Prostate gland (tissue), 2 donors: ENCODE data around the gene TSNAX. TPM values are rescaled to one million over a fixed set of nuclear protein-coding genes. Genes with fewer than 3 reads are reported as not detected.

Experiments
- DNase-seq: peaks from one replicate; pipeline ENCODE4 v3.0.0-alpha.2; 2019; ENCODE audit warnings: low spot score
- H3K27ac ChIP-seq, 2 donors: fragments of 200-600 bp; sonication (generic); 2 replicates each; pipeline ENCODE4 v1.5.1; 2017 to 2019
- H3K27me3 ChIP-seq: fragments of 200-600 bp; sonication (generic); replicated peaks from 2 replicates; pipeline ENCODE4 v1.5.1; 2019; ENCODE audit not compliant: insufficient read depth
- H3K36me3 ChIP-seq, 2 donors: fragments of 200-600 bp; sonication (generic); 1 replicate in 1 of 2; 2 replicates in 1 of 2; pipeline versions ENCODE4 v1.5.1 to v1.8.1; 2017 to 2019
- H3K4me1 ChIP-seq: fragments of 200-600 bp; sonication (generic); replicated peaks from 2 replicates; pipeline ENCODE4 v1.5.1; 2019
- H3K4me3 ChIP-seq, 2 donors: fragments of 200-600 bp; sonication (generic); 2 replicates each; pipeline ENCODE4 v1.5.1; 2017 to 2019
- H3K9me3 ChIP-seq: fragments of 200-600 bp; sonication (generic); 2 replicates; pipeline ENCODE4 v1.5.1; 2017
- POLR2A ChIP-seq: fragments of 450-650 bp; IDR thresholded peaks from one replicate; pipeline ENCODE4 v1.6.1; 2016; ENCODE audit warnings: antibody characterized with exemption, mild to moderate bottlenecking
- POLR2AphosphoS5 ChIP-seq: sonication (generic); formaldehyde crosslinking; IDR thresholded peaks from one replicate; pipeline ENCODE4 v1.6.1; 2017; ENCODE audit warnings: antibody characterized with exemption
- WGBS: methylation state at CpG from one replicate; pipeline ENCODE4 v1.1.5; 2018; 5-methylcytosine and 5-hydroxymethylcytosine counted together
- intact Hi-C: fragments of 100-400 bp; cut with DNase I; formaldehyde crosslinking; loops from one replicate; pipeline ENCODE4 v1.14.2; 2022
- total RNA-seq, 2 donors: library from RNA; depleted of rRNA; stranded (reverse); fragments of >200 nt; gene quantifications; one replicate each; pipeline ENCODE4 v1.1.0, GENCODE V29; 2016
- TF ChIP-seq, protein P1 (sequence below), 4 experiments: fragments of 200-600 bp in 2 of 4; fragments of 450-650 bp in 2 of 4; sonication (generic) in 2 of 4; IDR thresholded peaks; 1 replicate in 3 of 4; 2 replicates in 1 of 4; pipeline ENCODE4 v1.5.1; 2016 to 2019; ENCODE audit warnings: antibody characterized with exemption in 4 of 4, mild to moderate bottlenecking in 2 of 4, moderate library complexity in 2 of 4

TSNAX gene
- total RNA-seq, 2 donors from 2014 or later = 23.5 to 41.2 TPM

DNA sequence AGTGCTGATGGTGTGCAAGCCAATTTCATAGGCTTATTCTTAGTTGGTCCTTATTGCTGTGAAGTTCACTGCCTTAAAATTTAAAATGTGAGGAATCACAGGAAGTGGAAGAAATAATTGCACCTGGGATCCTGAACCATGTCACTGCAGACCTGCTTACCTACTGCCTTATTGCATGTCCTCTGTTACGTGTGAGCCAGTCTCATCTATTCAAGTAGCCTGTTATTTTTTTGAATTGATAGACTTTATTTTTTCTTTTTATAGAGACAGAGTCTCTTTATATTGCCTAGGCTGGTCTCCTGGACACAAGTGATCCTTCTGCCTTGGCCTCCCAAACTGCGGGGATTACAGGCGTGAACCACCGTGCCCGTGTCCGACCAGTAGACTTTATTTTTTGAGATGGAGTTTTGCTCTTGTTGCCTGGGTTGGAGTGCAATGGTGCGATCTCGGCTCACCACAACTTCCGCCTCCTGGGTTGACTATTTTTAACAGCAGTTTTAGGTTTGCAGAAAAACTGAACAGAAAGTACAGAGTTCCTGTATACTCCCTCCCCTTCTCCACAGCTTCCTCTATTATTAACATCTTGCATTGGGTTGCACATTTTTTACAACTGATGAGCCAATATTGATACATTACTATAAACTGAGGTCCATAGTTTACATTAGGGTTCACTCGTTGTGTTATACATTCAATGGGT lies 84.1 kb downstream of the TSNAX start:
- Histone ChIP-seq H3K27ac (no peak overlapping the region), H3K4me3 (no peak overlapping the region), H3K36me3 (no peaks in the 10 kb centered on the region), H3K9me3 (no peaks in the 10 kb centered on the region), H3K4me1 (no peaks in the 10 kb centered on the region), H3K27me3 (no peaks in the 10 kb centered on the region)
- 83% methylated on average over 10 of the region's 10 CpGs for WGBS
- no peak for DNase-seq
- intact Hi-C loops = no loop called here
- TF ChIP-seq, protein P1, sequence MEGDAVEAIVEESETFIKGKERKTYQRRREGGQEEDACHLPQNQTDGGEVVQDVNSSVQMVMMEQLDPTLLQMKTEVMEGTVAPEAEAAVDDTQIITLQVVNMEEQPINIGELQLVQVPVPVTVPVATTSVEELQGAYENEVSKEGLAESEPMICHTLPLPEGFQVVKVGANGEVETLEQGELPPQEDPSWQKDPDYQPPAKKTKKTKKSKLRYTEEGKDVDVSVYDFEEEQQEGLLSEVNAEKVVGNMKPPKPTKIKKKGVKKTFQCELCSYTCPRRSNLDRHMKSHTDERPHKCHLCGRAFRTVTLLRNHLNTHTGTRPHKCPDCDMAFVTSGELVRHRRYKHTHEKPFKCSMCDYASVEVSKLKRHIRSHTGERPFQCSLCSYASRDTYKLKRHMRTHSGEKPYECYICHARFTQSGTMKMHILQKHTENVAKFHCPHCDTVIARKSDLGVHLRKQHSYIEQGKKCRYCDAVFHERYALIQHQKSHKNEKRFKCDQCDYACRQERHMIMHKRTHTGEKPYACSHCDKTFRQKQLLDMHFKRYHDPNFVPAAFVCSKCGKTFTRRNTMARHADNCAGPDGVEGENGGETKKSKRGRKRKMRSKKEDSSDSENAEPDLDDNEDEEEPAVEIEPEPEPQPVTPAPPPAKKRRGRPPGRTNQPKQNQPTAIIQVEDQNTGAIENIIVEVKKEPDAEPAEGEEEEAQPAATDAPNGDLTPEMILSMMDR (IDR thresholded peaks at IDR 0.05) = no peak
- TF ChIP-seq POLR2AphosphoS5 (no peak), POLR2A (no peak)

DNA sequence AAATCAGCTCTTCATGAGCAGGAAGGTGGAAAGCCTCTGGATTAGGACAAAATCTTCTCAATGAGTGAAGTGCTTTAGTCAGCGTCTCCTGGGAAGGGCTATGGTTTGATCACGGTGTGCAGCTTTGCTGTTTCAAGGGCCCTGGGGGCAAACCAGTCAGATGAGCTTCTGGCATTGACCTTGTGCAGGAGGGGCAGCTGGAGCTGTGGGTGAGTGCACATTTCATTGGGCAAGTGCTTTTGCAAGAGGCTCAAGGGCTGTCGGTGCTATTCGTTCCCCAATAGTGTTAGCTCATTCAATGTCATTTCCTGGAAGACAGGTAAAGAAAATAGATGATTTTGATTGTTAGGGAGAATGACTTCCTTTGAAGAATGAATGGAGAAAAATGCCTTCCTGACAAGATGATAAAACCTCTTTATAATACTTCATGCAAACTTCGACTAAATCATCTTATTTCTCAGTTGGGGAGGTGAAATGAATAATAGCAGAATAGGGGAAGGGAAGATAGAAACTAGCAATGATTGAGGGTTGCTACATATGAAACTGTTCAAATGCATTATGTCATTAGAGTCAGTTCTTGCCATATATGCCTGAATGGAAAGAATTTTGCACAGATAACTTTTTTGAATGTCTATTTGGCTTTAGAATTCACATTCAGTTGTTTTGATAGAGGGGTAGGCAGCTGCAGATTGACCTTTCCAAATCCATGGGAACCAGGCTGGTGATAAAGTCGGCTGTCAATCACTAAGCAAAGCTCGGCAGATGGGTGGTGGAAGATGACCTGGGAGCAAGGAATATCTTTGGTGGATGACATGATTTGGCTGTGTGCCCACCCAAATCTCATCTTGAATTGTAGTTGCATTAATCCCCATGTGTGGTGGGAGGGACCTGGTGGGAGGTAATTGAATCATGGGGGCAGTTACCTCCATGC lies 85.2 kb downstream of the TSNAX start:
- no peaks in the 10 kb centered on the region for H3K27me3 ChIP-seq
- H3K9me3 ChIP-seq = no peaks in the 10 kb centered on the region
- 69% methylated on average over 7 of the region's 7 CpGs for WGBS
- H3K36me3 ChIP-seq = no peaks in the 10 kb centered on the region
- H3K27ac ChIP-seq = no peak overlapping the region
- intact Hi-C loops = no loop called here
- DNase-seq = no peak
- H3K4me1 ChIP-seq = no peaks in the 10 kb centered on the region
- no peak for TF ChIP-seq POLR2AphosphoS5
- TF ChIP-seq POLR2A = no peak
- TF ChIP-seq, protein P1 (IDR thresholded peaks at IDR 0.05) = no peak
- no peak overlapping the region for H3K4me3 ChIP-seq

Other genes with a start within 250 kb of the TSNAX start
- 10 to 100 TPM; 11.9 to 14.8 TPM for gene EXOC8, start 190.8 kb upstream of the TSNAX start, total RNA-seq
- 10 to 100 TPM; 10.8 to 23.4 TPM for gene SPRTN, start 190.4 kb upstream of the TSNAX start, total RNA-seq
- gene EGLN1, start 106.4 kb upstream of the TSNAX start, total RNA-seq = 10 to 100 TPM; 32.2 to 61.5 TPM
- 1 to 10 TPM; 6.7 to 9.3 TPM for gene DISC1, start 98.1 kb downstream of the TSNAX start, total RNA-seq